Endodermal cell (in vitro differentiated cells): Measurements from ENCODE around the gene OSR1. TPM values are rescaled to one million over a fixed set of nuclear protein-coding genes. Genes with fewer than 3 reads are reported as not detected.
A peak's percentile ranks its signal among the peaks of the same experiment; 100 is the strongest.

Experiments used
- DNase-seq: peaks from one replicate; pipeline ENCODE4 v3.0.0-alpha.2; 2017
- H3K27ac ChIP-seq: 2 replicates; pipeline ENCODE4 v1.5.1; 2013; ENCODE audit warnings: mild to moderate bottlenecking, low read depth, low read length, moderate library complexity
- H3K27me3 ChIP-seq: 2 replicates; pipeline ENCODE4 v1.6.1; 2013; ENCODE audit warnings: mild to moderate bottlenecking, low read length, moderate library complexity; ENCODE audit not compliant: insufficient read depth, control insufficient read depth, poor library complexity, severe bottlenecking
- H3K36me3 ChIP-seq: 2 replicates; pipeline ENCODE4 v1.7.0; 2013; ENCODE audit warnings: mild to moderate bottlenecking, low read length, moderate library complexity; ENCODE audit not compliant: control insufficient read depth, insufficient read depth
- H3K4me1 ChIP-seq: one replicate; pipeline ENCODE4 v1.7.0; 2013; ENCODE audit warnings: low read length; ENCODE audit not compliant: control insufficient read depth, insufficient read depth
- H3K4me3 ChIP-seq: 2 replicates; pipeline ENCODE4 v1.5.1; 2013; ENCODE audit warnings: mild to moderate bottlenecking, low read length, moderate library complexity
- H3K9ac ChIP-seq: 2 replicates; pipeline ENCODE4 v1.6.1; 2013; ENCODE audit warnings: mild to moderate bottlenecking, low read length, moderate library complexity; ENCODE audit not compliant: poor library complexity, severe bottlenecking; ENCODE audit errors: extremely low read depth
- H3K9me3 ChIP-seq: 2 replicates; pipeline ENCODE4 v1.6.1; 2013; ENCODE audit warnings: mild to moderate bottlenecking, low read length, moderate library complexity; ENCODE audit not compliant: control insufficient read depth
- H3K27ac Mint-ChIP-seq: 2 replicates; pipeline ENCODE4 v1.8.0; 2020; ENCODE audit warnings: mixed read lengths
- H3K27me3 Mint-ChIP-seq: 2 replicates; pipeline ENCODE4 v1.8.0; 2021; ENCODE audit warnings: mild to moderate bottlenecking, mixed read lengths; ENCODE audit not compliant: insufficient read depth
- H3K36me3 Mint-ChIP-seq: 2 replicates; pipeline ENCODE4 v1.8.0; 2020; ENCODE audit warnings: low read depth, mixed read lengths
- H3K4me1 Mint-ChIP-seq: 2 replicates; pipeline ENCODE4 v1.8.0; 2020; ENCODE audit warnings: mixed read lengths
- H3K4me3 Mint-ChIP-seq: 2 replicates; pipeline ENCODE4 v1.8.0; 2020; ENCODE audit warnings: mild to moderate bottlenecking, moderate library complexity, mixed read lengths
- H3K9me3 Mint-ChIP-seq: 2 replicates; pipeline ENCODE4 v1.8.0; 2020; ENCODE audit warnings: mild to moderate bottlenecking, mixed read lengths
- WGBS, 2 experiments: methylation state at CpG; one replicate each; pipeline versions ENCODE4 v1.1.5 to v1.1.7; 2013; ENCODE audit warnings: missing lambda C conversion rate in 2 of 2, mixed read lengths in 1 of 2; ENCODE audit not compliant: insufficient coverage in 1 of 2, insufficient read length in 1 of 2; 5-methylcytosine and 5-hydroxymethylcytosine counted together
- total RNA-seq, 2 donors: library from RNA; stranded (reverse); fragmentation: NEBNext Ultra II Directional in 1 of 2; extraction: Animal tissue kit (Norgen Biotek cat#: 25700) in 1 of 2; gene quantifications; 2 replicates in 1 of 2; 3 replicates in 1 of 2; pipeline ENCODE4 v1.2.1, GENCODE V29; 2021
- TF ChIP-seq, protein P1 (sequence below): fragments of 200-600 bp; sonication (generic); conservative IDR thresholded peaks from 2 replicates; pipeline ENCODE4 v1.5.0; 2021; ENCODE audit warnings: antibody characterized with exemption, mild to moderate bottlenecking

Gene OSR1
- total RNA-seq, 2 donors from 2014 or later: not detected

DNA sequence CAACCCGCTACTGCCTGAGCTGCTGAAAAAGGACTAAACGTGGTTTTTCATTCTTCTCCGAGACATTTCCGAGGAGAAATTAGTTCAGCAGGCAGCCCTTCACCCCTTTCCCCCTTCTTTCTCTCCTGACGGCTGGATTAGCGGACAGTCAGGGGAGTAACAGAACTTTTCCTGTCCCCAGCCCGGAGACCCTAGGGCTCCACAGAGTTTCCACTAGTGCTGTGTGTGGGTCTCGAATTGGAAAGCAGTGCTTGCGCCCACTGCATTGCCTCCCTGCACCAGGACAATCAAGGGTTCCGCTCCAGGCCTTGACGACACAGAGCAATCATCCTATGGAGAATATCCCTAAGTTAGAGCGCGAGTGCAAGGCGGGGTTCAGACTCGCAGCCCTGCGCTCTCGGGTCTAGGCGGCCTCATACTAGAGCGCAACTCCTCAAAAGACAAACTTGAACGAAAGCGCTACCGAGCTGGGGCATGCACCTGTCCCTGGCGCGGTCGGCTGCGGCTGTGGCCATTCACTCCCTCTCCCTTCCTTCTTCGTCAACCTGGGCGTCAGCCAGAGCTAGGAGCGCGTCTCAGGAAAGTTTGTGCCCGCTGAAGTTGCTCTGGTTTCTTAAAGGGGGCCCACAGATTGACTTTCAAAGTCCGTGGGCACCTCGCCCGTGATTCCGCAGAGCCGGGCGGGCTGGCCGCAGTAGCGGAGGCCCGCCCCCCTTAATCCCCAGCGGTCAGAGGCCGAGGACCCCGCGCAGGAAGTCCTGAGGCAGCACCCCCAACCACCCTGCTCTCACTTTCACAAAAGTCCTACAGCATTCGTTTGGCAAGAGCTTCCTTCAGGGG, 801 bp downstream of the OSR1 start:
- Histone ChIP-seq H3K27ac (no peak overlapping the region), H3K4me3 (peak overlapping the region; percentile 75), H3K36me3 (no peaks in the 10 kb centered on the region), H3K27me3 (peaks cover 99% of the 10 kb centered on the region), H3K9me3 (no peaks in the 10 kb centered on the region), H3K4me1 (no peaks in the 10 kb centered on the region), H3K9ac (no peak overlapping the region)
- 1 to 4% methylated on average over 25 to 45 of the region's 45 CpGs for WGBS, 2 experiments
- TF ChIP-seq, protein P1, sequence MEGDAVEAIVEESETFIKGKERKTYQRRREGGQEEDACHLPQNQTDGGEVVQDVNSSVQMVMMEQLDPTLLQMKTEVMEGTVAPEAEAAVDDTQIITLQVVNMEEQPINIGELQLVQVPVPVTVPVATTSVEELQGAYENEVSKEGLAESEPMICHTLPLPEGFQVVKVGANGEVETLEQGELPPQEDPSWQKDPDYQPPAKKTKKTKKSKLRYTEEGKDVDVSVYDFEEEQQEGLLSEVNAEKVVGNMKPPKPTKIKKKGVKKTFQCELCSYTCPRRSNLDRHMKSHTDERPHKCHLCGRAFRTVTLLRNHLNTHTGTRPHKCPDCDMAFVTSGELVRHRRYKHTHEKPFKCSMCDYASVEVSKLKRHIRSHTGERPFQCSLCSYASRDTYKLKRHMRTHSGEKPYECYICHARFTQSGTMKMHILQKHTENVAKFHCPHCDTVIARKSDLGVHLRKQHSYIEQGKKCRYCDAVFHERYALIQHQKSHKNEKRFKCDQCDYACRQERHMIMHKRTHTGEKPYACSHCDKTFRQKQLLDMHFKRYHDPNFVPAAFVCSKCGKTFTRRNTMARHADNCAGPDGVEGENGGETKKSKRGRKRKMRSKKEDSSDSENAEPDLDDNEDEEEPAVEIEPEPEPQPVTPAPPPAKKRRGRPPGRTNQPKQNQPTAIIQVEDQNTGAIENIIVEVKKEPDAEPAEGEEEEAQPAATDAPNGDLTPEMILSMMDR: no peak
- Mint-ChIP-seq H3K9me3 (peaks cover 2% of the 10 kb centered on the region), H3K36me3 (no peaks in the 10 kb centered on the region), H3K27ac (no peak overlapping the region), H3K4me3 (peak overlapping the region; percentile 50), H3K27me3 (peaks cover 99% of the 10 kb centered on the region), H3K4me1 (peaks cover 18% of the 10 kb centered on the region)
- DNase-seq: peak; percentile 71

DNA sequence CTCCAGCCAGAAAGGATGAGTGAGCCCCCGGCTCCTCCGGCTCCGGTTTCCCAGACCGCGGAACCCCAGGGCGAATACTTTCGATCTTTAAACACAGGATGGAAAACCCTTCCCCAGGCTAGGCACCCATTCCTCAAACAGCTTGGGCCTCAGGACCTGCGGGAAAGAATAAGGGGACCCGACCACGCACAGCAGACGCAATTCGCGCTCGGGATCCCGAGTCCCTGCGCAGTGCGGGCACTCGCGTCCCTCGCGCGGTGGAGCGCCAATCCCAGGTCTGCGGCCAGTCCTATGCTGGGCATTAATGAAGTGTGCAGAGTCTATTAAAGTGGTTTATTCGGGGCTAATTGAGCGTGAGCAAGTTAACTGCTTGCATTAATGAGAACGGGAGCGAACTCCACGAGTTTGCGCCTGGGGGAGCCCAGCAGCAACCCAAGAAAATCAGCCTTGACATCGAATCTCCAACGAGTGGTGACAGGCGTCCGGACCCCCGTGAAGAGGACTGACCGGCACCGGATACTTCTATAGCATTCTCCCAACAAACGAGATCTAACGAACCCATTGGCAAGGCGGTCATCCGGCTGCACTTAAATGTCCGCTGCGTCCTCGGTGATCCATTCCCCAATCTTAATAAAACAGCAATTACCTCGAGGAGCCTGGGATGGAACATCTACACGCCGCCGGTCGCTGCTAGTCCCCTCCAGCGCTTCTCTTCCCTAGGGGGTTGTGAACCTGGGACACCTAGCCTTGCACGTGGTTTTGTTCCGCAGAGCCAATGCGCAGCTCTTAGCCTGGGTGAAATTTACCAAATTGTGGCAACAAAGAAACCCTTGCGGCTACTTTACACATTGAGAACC, 1.6 kb downstream of the OSR1 start:
- no peaks in the 10 kb centered on the region for H3K9me3 ChIP-seq
- Mint-ChIP-seq H3K27ac (no peak overlapping the region), H3K27me3 (peaks cover 99% of the 10 kb centered on the region), H3K36me3 (no peaks in the 10 kb centered on the region), H3K4me1 (peaks cover 15% of the 10 kb centered on the region), H3K4me3 (peak overlapping the region; percentile 50), H3K9me3 (peaks cover 2% of the 10 kb centered on the region)
- no peak overlapping the region for H3K27ac ChIP-seq
- DNase-seq: peak; percentile 68
- 1 to 4% methylated on average over 26 to 54 of the region's 54 CpGs for WGBS, 2 experiments
- TF ChIP-seq, protein P1: no peak
- H3K9ac ChIP-seq: no peak overlapping the region
- H3K4me3 ChIP-seq: peak overlapping the region; percentile 39
- peaks cover 99% of the 10 kb centered on the region for H3K27me3 ChIP-seq
- no peaks in the 10 kb centered on the region for H3K4me1 ChIP-seq
- no peaks in the 10 kb centered on the region for H3K36me3 ChIP-seq

DNA sequence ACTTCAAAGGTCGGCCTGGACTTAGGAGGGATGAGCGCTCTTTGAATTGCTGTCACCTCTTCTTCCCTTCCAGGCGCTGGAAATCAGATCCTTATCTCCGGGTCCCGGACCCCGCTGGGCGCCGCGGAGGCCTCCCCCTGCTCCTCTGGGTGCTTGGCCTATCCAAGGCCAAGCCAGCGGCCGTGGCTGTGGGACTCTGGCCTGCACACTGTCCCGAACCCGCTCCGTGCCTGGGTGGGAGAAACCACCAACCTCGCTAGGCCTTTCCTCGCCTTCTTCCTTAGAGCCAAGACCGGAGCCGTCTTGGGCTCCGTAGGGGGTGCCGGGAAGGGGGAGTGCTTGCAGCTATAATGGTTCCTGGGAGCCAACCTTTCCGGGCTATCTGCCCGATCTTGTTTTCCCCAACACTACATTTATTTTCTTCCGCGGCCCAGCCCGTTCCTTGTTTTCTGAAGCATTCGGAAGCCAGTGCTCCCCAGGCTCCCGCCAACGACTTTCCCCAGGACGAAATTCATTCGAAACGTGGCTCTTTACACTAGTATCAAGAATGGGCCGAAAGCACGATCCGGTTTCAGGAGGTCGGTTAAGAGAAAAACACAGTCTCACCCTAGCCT, 2.4 kb downstream of the OSR1 start:
- H3K27ac ChIP-seq: no peak overlapping the region
- H3K4me3 Mint-ChIP-seq: peak overlapping the region; percentile 50
- no peak overlapping the region for H3K27ac Mint-ChIP-seq
- H3K9ac ChIP-seq: no peak overlapping the region
- H3K4me3 ChIP-seq: peak overlapping the region; percentile 39
- no peaks in the 10 kb centered on the region for H3K36me3 Mint-ChIP-seq
- no peaks in the 10 kb centered on the region for H3K9me3 Mint-ChIP-seq
- peaks cover 99% of the 10 kb centered on the region for H3K27me3 ChIP-seq
- TF ChIP-seq, protein P1: no peak
- peaks cover 99% of the 10 kb centered on the region for H3K27me3 Mint-ChIP-seq
- H3K4me1 ChIP-seq: peaks cover 2% of the 10 kb centered on the region
- H3K9me3 ChIP-seq: no peaks in the 10 kb centered on the region
- 8 to 9% methylated on average over 31 to 35 of the region's 35 CpGs for WGBS, 2 experiments
- no peak for DNase-seq
- no peaks in the 10 kb centered on the region for H3K36me3 ChIP-seq
- peaks cover 17% of the 10 kb centered on the region for H3K4me1 Mint-ChIP-seq
